Uterus (tissue), 4 donors: ENCODE measurements around the gene SH3TC1. TPM values are rescaled to one million over a fixed set of nuclear protein-coding genes. Genes with fewer than 3 reads are reported as not detected.
A peak's percentile ranks its signal among the peaks of the same experiment; 100 is the strongest.

Experiments
- DNase-seq, 2 donors: peaks; one replicate each; pipeline ENCODE4 v3.0.0-alpha.2; 2019 to 2020
- H3K27ac ChIP-seq, 2 donors: fragments of 200-600 bp; sonication (generic); 1 replicate in 1 of 2; 2 replicates in 1 of 2; pipeline ENCODE4 v1.5.1; 2016 to 2018
- H3K27me3 ChIP-seq, 2 donors: fragments of 200-600 bp; sonication (generic); one replicate each; pipeline ENCODE4 v1.5.1; 2018 to 2019; ENCODE audit warnings: control low read depth in 1 of 2
- H3K36me3 ChIP-seq, 2 donors: fragments of 200-600 bp; sonication (generic); one replicate each; pipeline ENCODE4 v1.5.1; 2019; ENCODE audit warnings: control low read depth in 1 of 2
- H3K4me1 ChIP-seq, 2 donors: fragments of 200-600 bp; sonication (generic); one replicate each; pipeline ENCODE4 v1.5.1; 2018 to 2019; ENCODE audit warnings: control low read depth in 1 of 2
- H3K4me3 ChIP-seq, 2 donors: fragments of 200-600 bp; sonication (generic); 1 replicate in 1 of 2; 2 replicates in 1 of 2; pipeline ENCODE4 v1.5.1; 2018 to 2019; ENCODE audit warnings: mild to moderate bottlenecking in 1 of 2
- H3K9me3 ChIP-seq, 2 donors: fragments of 200-600 bp; sonication (generic); one replicate each; pipeline ENCODE4 v1.5.1; 2019; ENCODE audit warnings: control low read depth in 1 of 2
- CTCF ChIP-seq, 4 experiments: fragments of 200-600 bp in 2 of 4; fragments of 450-650 bp in 2 of 4; sonication (generic) in 2 of 4; IDR thresholded peaks; one replicate each; pipeline ENCODE4 v1.5.1; 2016 to 2019; ENCODE audit warnings: antibody characterized with exemption in 4 of 4, mild to moderate bottlenecking in 2 of 4, moderate library complexity in 1 of 4
- POLR2A ChIP-seq, 2 donors: fragments of 450-650 bp; IDR thresholded peaks; one replicate each; pipeline ENCODE4 v1.6.1; 2016; ENCODE audit warnings: antibody characterized with exemption in 2 of 2, mild to moderate bottlenecking in 1 of 2, moderate library complexity in 1 of 2
- intact Hi-C: fragments of 100-400 bp; cut with DNase I; formaldehyde crosslinking; loops from one replicate; pipeline ENCODE4 v1.15.1; 2023; ENCODE audit warnings: low total_unique reads
- total RNA-seq, 4 donors: library from RNA; depleted of rRNA in 3 of 4; stranded (reverse); fragments of >200 nt in 3 of 4; gene quantifications; one replicate each; pipeline versions ENCODE4 v1.1.0 to v1.2.4, GENCODE V29; 2014 to 2023
- donor health status: DM: yes; HTN: yes; CAD: no.

SH3TC1 gene
- total RNA-seq, 4 donors from 2014 or later, result 5.1 to 16.4 (median 11.3) TPM

GRCh38 chr4:8189551-8190466, 9.3 kb upstream of the SH3TC1 start:
- Histone ChIP-seq H3K36me3 (no peaks in the 10 kb centered on the region), H3K9me3 (no peaks in the 10 kb centered on the region), H3K27ac (no peak overlapping the region), H3K4me1 (no peaks in the 10 kb centered on the region), H3K4me3 (no peak overlapping the region), H3K27me3 (no peaks in the 10 kb centered on the region)
- intact Hi-C loops, result no loop called here
- DNase-seq, result no peak
- TF ChIP-seq CTCF (IDR thresholded peaks at IDR 0.05) (no peak), POLR2A (IDR thresholded peaks at IDR 0.05) (no peak)

GRCh38 chr4:8191136-8191747, 7.8 kb upstream of the SH3TC1 start:
- peak; percentile 32 to 65 for DNase-seq
- TF ChIP-seq POLR2A (IDR thresholded peaks at IDR 0.05), result no peak
- TF ChIP-seq CTCF (IDR thresholded peaks at IDR 0.05), result no peak
- Histone ChIP-seq H3K4me3 (no peak overlapping the region), H3K27me3 (no peaks in the 10 kb centered on the region), H3K27ac (peak overlapping the region; percentile 59 to 72), H3K36me3 (no peaks in the 10 kb centered on the region), H3K4me1 (no peaks in the 10 kb centered on the region), H3K9me3 (no peaks in the 10 kb centered on the region)
- intact Hi-C loops, result no loop called here

GRCh38 chr4:8192748-8193738, 6.0 kb upstream of the SH3TC1 start:
- Histone ChIP-seq H3K4me3 (no peak overlapping the region), H3K27ac (no peak overlapping the region), H3K9me3 (no peaks in the 10 kb centered on the region), H3K27me3 (no peaks in the 10 kb centered on the region), H3K36me3 (no peaks in the 10 kb centered on the region), H3K4me1 (no peaks in the 10 kb centered on the region)
- TF ChIP-seq CTCF (IDR thresholded peaks at IDR 0.05) (peak in 1 of 4 experiments; percentile 7), POLR2A (IDR thresholded peaks at IDR 0.05) (no peak)
- DNase-seq, result no peak
- intact Hi-C loops, result no loop called here

GRCh38 chr4:8194306-8195242, 4.5 kb upstream of the SH3TC1 start:
- H3K27me3 ChIP-seq, result no peaks in the 10 kb centered on the region
- H3K9me3 ChIP-seq, result no peaks in the 10 kb centered on the region
- intact Hi-C loops, result no loop called here
- H3K4me3 ChIP-seq, result no peak overlapping the region
- no peak overlapping the region for H3K27ac ChIP-seq
- DNase-seq, result no peak
- H3K36me3 ChIP-seq, result no peaks in the 10 kb centered on the region
- no peak for TF ChIP-seq CTCF (IDR thresholded peaks at IDR 0.05)
- TF ChIP-seq POLR2A (IDR thresholded peaks at IDR 0.05), result no peak
- peaks cover 0 to 8% of the 10 kb centered on the region in 2 donors for H3K4me1 ChIP-seq
